Endothelial cell of umbilical vein (primary cell): ENCODE results near the gene NEU4. TPM values are rescaled to one million over a fixed set of nuclear protein-coding genes. Genes with fewer than 3 reads are reported as not detected.

Experiments used
- BruUV-seq: library from RNA; stranded (reverse); fragments of 400-500 nt; replicated peaks from 2 replicates; lab custom pipeline; 2021; lab: Mats Ljungman, UMichigan
- CTCF ChIA-PET: fragments of 300-600, 350-600 bp; sonication (Branson Sonifier 250); formaldehyde crosslinking; loops from one replicate; lab custom pipeline; 2021; ENCODE audit warnings: antibody characterized with exemption, inconsistent platforms; lab: Charles Lee
- POLR2A ChIA-PET: fragments of 300-600, 350-600 bp; sonication (Branson Sonifier 250); formaldehyde crosslinking; loops from one replicate; lab custom pipeline; 2021; ENCODE audit warnings: antibody characterized with exemption, inconsistent platforms; lab: Charles Lee
- DNase-seq: peaks from one replicate; pipeline ENCODE4 v3.0.0-alpha.2; 2011; ENCODE audit warnings: low read depth, low spot score
- FAIRE-seq: peaks from 2 replicates; lab custom pipeline; 2011; peaks lifted over from hg19 to GRCh38; lab: Jason Lieb, UNC
- H2AFZ ChIP-seq: 2 replicates; pipeline ENCODE4 v1.6.0; 2012; ENCODE audit warnings: low read depth, low read length, control low read depth, inconsistent platforms
- H3K27ac ChIP-seq: 2 replicates; pipeline ENCODE4 v1.5.1; 2011; ENCODE audit warnings: low read depth, mild to moderate bottlenecking, control low read depth, low read length, moderate library complexity; ENCODE audit not compliant: insufficient read depth
- H3K27me3 ChIP-seq, 2 experiments: 2 replicates each; pipeline versions ENCODE4 v1.6.0 to v1.6.1; 2011; ENCODE audit warnings: low read length in 2 of 2, mixed read lengths in 1 of 2; ENCODE audit not compliant: control insufficient read depth in 2 of 2, insufficient read depth in 2 of 2
- H3K36me3 ChIP-seq, 2 experiments: 2 replicates in 1 of 2; 3 replicates in 1 of 2; pipeline ENCODE4 v1.5.1; 2011; ENCODE audit warnings: low read length in 2 of 2, mild to moderate bottlenecking in 1 of 2, moderate library complexity in 1 of 2; ENCODE audit not compliant: control insufficient read depth in 2 of 2, insufficient read depth in 2 of 2; ENCODE audit errors: extremely low read depth in 1 of 2
- H3K4me1 ChIP-seq: 3 replicates; pipeline ENCODE4 v1.5.1; 2011; ENCODE audit warnings: mild to moderate bottlenecking, low read length; ENCODE audit not compliant: control insufficient read depth, insufficient read depth; ENCODE audit errors: extremely low read depth
- H3K4me2 ChIP-seq: 2 replicates; pipeline ENCODE4 v1.6.1; 2011; ENCODE audit warnings: low read length, control low read depth, mixed read lengths; ENCODE audit not compliant: insufficient read depth
- H3K4me3 ChIP-seq, 3 experiments: fragments of 200-600 bp in 1 of 3; sonication (generic), shearing (Covaris generic) in 1 of 3; replicated peaks in 1 of 3; 2 replicates each; pipeline ENCODE4 v1.5.1; 2011 to 2016; ENCODE audit warnings: control low read depth in 3 of 3, low read length in 3 of 3, mild to moderate bottlenecking in 2 of 3, inconsistent platforms in 1 of 3, low read depth in 1 of 3, moderate library complexity in 1 of 3; ENCODE audit not compliant: insufficient read depth in 1 of 3
- H3K79me2 ChIP-seq: 2 replicates; pipeline ENCODE4 v1.6.0; 2012; ENCODE audit warnings: low read length, inconsistent platforms; ENCODE audit not compliant: control insufficient read depth, insufficient read depth
- H3K9ac ChIP-seq: replicated peaks from 2 replicates; pipeline ENCODE3; 2011; ENCODE audit warnings: low read length, control low read depth; ENCODE audit not compliant: insufficient read depth; ENCODE audit errors: extremely low read depth
- H3K9me1 ChIP-seq: replicated peaks from 3 replicates; pipeline ENCODE4 v1.6.0; 2011; ENCODE audit warnings: mild to moderate bottlenecking, low read length; ENCODE audit not compliant: control insufficient read depth, insufficient read depth; ENCODE audit errors: extremely low read depth
- H3K9me3 ChIP-seq: replicated peaks from 2 replicates; pipeline ENCODE4 v1.5.1; 2012; ENCODE audit warnings: low read length, inconsistent platforms; ENCODE audit not compliant: control insufficient read depth, insufficient read depth
- H4K20me1 ChIP-seq: replicated peaks from 2 replicates; pipeline ENCODE3; 2011; ENCODE audit warnings: mild to moderate bottlenecking, low read length; ENCODE audit not compliant: control insufficient read depth, insufficient read depth; ENCODE audit errors: extremely low read depth
- CTCF ChIP-seq, 2 donors: IDR thresholded peaks; 1 replicate in 1 of 2; 2 replicates in 1 of 2; pipeline ENCODE4 v1.5.1; 2011; ENCODE audit warnings: low read length in 2 of 2, mild to moderate bottlenecking in 2 of 2, moderate library complexity in 2 of 2, control low read depth in 1 of 2, inconsistent platforms in 1 of 2, low read depth in 1 of 2; ENCODE audit not compliant: insufficient read depth in 1 of 2; ENCODE audit errors: extremely low read depth in 1 of 2
- EZH2 ChIP-seq: IDR thresholded peaks from 2 replicates; pipeline ENCODE4 v1.6.1; 2012; ENCODE audit warnings: borderline replicate concordance, low read depth, mild to moderate bottlenecking, moderate library complexity, low read length, inconsistent platforms; ENCODE audit not compliant: severe bottlenecking
- FOS ChIP-seq: IDR thresholded peaks from 2 replicates; pipeline ENCODE4 v1.6.1; 2011; ENCODE audit warnings: mild to moderate bottlenecking, low read length, moderate library complexity, borderline replicate concordance; ENCODE audit not compliant: insufficient read depth
- GATA2 ChIP-seq: IDR thresholded peaks from 2 replicates; pipeline ENCODE4 v1.7.0; 2011; ENCODE audit warnings: low read depth, mild to moderate bottlenecking, moderate library complexity, mixed read lengths, low read length; ENCODE audit not compliant: insufficient read length, insufficient read depth
- JUN ChIP-seq: IDR thresholded peaks from 2 replicates; pipeline ENCODE4 v1.6.1; 2011; ENCODE audit warnings: borderline replicate concordance, low read depth; ENCODE audit not compliant: insufficient read length, insufficient read depth
- MAX ChIP-seq: IDR thresholded peaks from 2 replicates; pipeline ENCODE4 v1.6.1; 2011; ENCODE audit not compliant: insufficient read depth, insufficient read length
- MYC ChIP-seq: IDR thresholded peaks from one replicate; pipeline ENCODE4 v1.6.1; 2011; ENCODE audit warnings: mild to moderate bottlenecking, low read depth, low read length
- POLR2A ChIP-seq: IDR thresholded peaks from 2 replicates; pipeline ENCODE4 v1.6.1; 2012; ENCODE audit warnings: low read depth, mild to moderate bottlenecking, control low read depth, low read length
- POLR2AphosphoS5 ChIP-seq: IDR thresholded peaks from 2 replicates; pipeline ENCODE4 v1.6.1; 2012; ENCODE audit warnings: low read depth, mild to moderate bottlenecking, control low read depth, low read length, moderate library complexity; ENCODE audit not compliant: insufficient read depth
- dilution Hi-C: fragments of 300-500 bp; cut with MboI; formaldehyde crosslinking; loops from one replicate; pipeline ENCODE4 v1.15.0; 2019; ENCODE audit warnings: low sequenced_read_pairs; ENCODE audit not compliant: extremely low pct_ligation_motif_present
- intact Hi-C: fragments of 100-400 bp; cut with micrococcal nuclease; formaldehyde crosslinking; loops from one replicate; pipeline ENCODE4 v1.10.0; 2022
- polyA plus RNA-seq, 4 experiments: library from polyadenylated mRNA; depleted of rRNA in 3 of 4; stranded (reverse) in 3 of 4; unstranded in 1 of 4; fragments of >200 nt; gene quantifications; 2 replicates each; pipeline versions ENCODE4 v1.2.1 to v1.2.3, GENCODE V29; 2011 to 2012; ENCODE audit warnings: missing spikeins in 1 of 4
- total RNA-seq: library from RNA; stranded (reverse); gene quantifications from 2 replicates; pipeline ENCODE4 v1.2.3, GENCODE V29; 2021

The NEU4 gene
- total and polyA plus RNA-seq, 2 donors (not counting 3 experiments of a cell fraction or from before 2014, with no cell fraction given) = not detected

- TF ChIP-seq MYC = no peak
- TF ChIP-seq CTCF (IDR thresholded peaks at IDR 0.05; ENCODE audit: extremely low read depth in 1 of 2, insufficient read depth in 1 of 2, low read depth in 1 of 2, low read length in 2 of 2) = no peak
- no peak for TF ChIP-seq EZH2
- TF ChIP-seq POLR2AphosphoS5 = no peak
- TF ChIP-seq MAX = no peak
- no peak for TF ChIP-seq JUN
- TF ChIP-seq POLR2A = no peak
- no peak for TF ChIP-seq GATA2
- TF ChIP-seq FOS = no peak
- CTCF ChIA-PET = no interaction called here
- Histone ChIP-seq H4K20me1 (no peaks in the 10 kb centered on the region), H3K36me3 (no peaks in the 10 kb centered on the region), H2AFZ (no peak overlapping the region), H3K4me1 (no peaks in the 10 kb centered on the region), H3K79me2 (no peaks in the 10 kb centered on the region), H3K9me3 (no peaks in the 10 kb centered on the region), H3K9ac (no peak overlapping the region), H3K9me1 (no peaks in the 10 kb centered on the region), H3K27me3 (peaks cover 9 to 13% of the 10 kb centered on the region in 2 experiments), H3K4me3 (no peak overlapping the region), H3K27ac (no peak overlapping the region), H3K4me2 (no peak overlapping the region)
- POLR2A ChIA-PET = no interaction called here
- FAIRE-seq = no peak
- intact Hi-C loops = no loop called here
- no peak for DNase-seq
- BruUV-seq = no TSS peak
- dilution Hi-C loops = no loop called here
Observed at GRCh38 chr2:241788135-241788534, 20.9 kb upstream of the NEU4 start.
